Muscle layer of colon (tissue), 2 donors: ENCODE results near the gene HBEGF.

Source experiments
- H3K27ac ChIP-seq: one replicate; pipeline ENCODE4 v1.7.0; 2013; ENCODE audit warnings: low read depth, mild to moderate bottlenecking, low read length, moderate library complexity
- H3K27me3 ChIP-seq, 2 donors: one replicate each; pipeline ENCODE4 v1.7.0; 2013; ENCODE audit warnings: low read length in 2 of 2, mild to moderate bottlenecking in 2 of 2; ENCODE audit not compliant: insufficient read depth in 2 of 2, control insufficient read depth in 1 of 2
- H3K36me3 ChIP-seq: one replicate; pipeline ENCODE4 v1.7.0; 2013; ENCODE audit warnings: mild to moderate bottlenecking, low read length; ENCODE audit not compliant: insufficient read depth
- H3K4me1 ChIP-seq: one replicate; pipeline ENCODE4 v1.7.0; 2013; ENCODE audit warnings: mild to moderate bottlenecking, low read length; ENCODE audit not compliant: insufficient read depth
- H3K4me3 ChIP-seq, 2 donors: one replicate each; pipeline ENCODE4 v1.7.0; 2013; ENCODE audit warnings: low read length in 2 of 2, low read depth in 1 of 2, mild to moderate bottlenecking in 1 of 2, moderate library complexity in 1 of 2
- H3K9ac ChIP-seq: one replicate; pipeline ENCODE4 v1.7.0; 2013; ENCODE audit warnings: low read length
- H3K9me3 ChIP-seq: one replicate; pipeline ENCODE4 v1.7.0; 2013; ENCODE audit warnings: mild to moderate bottlenecking, low read length
- donor health status: abdominal sarcoma.
- donor health status: Adenocarcinoma of cecum.

HBEGF gene

GRCh38 chr5:140367256-140368013, 21.0 kb upstream of the HBEGF start:
- no peak overlapping the region for H3K4me3 ChIP-seq
- H3K9me3 ChIP-seq, result no peaks in the 10 kb centered on the region
- no peaks in the 10 kb centered on the region for H3K27me3 ChIP-seq
- H3K4me1 ChIP-seq, result peaks cover under 1% of the 10 kb centered on the region
- no peak overlapping the region for H3K27ac ChIP-seq
- no peak overlapping the region for H3K9ac ChIP-seq
- no peaks in the 10 kb centered on the region for H3K36me3 ChIP-seq

- Histone ChIP-seq H3K36me3 (no peaks in the 10 kb centered on the region), H3K27ac (no peak overlapping the region), H3K9ac (no peak overlapping the region), H3K9me3 (no peaks in the 10 kb centered on the region), H3K27me3 (no peaks in the 10 kb centered on the region), H3K4me1 (no peaks in the 10 kb centered on the region), H3K4me3 (no peak overlapping the region)
Measured at GRCh38 chr5:140366589-140367255, 20.3 kb upstream of the HBEGF start.

- Histone ChIP-seq H3K4me3 (no peak overlapping the region), H3K27me3 (no peaks in the 10 kb centered on the region), H3K4me1 (no peaks in the 10 kb centered on the region), H3K9ac (no peak overlapping the region), H3K9me3 (no peaks in the 10 kb centered on the region), H3K36me3 (no peaks in the 10 kb centered on the region), H3K27ac (no peak overlapping the region)
Measured at GRCh38 chr5:140365941-140366340, 19.5 kb upstream of the HBEGF start.

DNA sequence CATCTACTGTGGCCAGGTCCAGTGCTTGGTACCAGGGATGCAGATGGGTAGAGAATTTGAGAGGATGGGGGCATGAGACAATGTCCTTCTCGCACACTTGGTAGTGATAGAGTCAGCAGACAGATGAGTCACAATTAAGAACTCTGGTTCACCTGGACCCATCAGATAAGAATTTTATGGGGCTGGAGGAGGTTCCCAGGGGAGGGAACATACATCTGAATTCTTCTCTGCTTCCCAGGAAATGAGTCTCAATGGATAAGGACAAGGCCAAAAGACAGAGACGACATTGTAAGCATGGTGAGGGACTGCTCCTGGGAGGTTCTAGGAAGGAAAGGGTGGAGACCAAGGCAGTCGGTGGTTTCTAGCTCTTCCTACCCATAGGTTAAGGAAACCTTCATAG, 18.9 kb upstream of the HBEGF start:
- Histone ChIP-seq H3K4me3 (no peak overlapping the region), H3K27ac (no peak overlapping the region), H3K4me1 (no peaks in the 10 kb centered on the region), H3K9me3 (no peaks in the 10 kb centered on the region), H3K27me3 (no peaks in the 10 kb centered on the region), H3K9ac (no peak overlapping the region), H3K36me3 (no peaks in the 10 kb centered on the region)

DNA sequence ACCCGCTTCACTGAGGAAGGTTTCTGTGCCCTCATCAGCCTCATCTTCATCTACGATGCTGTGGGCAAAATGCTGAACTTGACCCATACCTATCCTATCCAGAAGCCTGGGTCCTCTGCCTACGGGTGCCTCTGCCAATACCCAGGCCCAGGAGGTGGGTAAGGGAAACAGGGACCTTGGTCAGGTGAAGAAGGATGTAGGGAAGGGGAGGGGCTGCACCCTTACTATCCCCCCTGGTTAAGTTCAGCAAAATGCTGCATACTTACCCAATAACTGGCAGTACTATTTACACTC, 18.0 kb upstream of the HBEGF start:
- H3K9ac ChIP-seq, result no peak overlapping the region
- H3K27me3 ChIP-seq, result no peaks in the 10 kb centered on the region
- H3K36me3 ChIP-seq, result no peaks in the 10 kb centered on the region
- no peak overlapping the region for H3K27ac ChIP-seq
- H3K4me3 ChIP-seq, result no peak overlapping the region
- no peaks in the 10 kb centered on the region for H3K9me3 ChIP-seq
- no peaks in the 10 kb centered on the region for H3K4me1 ChIP-seq

DNA sequence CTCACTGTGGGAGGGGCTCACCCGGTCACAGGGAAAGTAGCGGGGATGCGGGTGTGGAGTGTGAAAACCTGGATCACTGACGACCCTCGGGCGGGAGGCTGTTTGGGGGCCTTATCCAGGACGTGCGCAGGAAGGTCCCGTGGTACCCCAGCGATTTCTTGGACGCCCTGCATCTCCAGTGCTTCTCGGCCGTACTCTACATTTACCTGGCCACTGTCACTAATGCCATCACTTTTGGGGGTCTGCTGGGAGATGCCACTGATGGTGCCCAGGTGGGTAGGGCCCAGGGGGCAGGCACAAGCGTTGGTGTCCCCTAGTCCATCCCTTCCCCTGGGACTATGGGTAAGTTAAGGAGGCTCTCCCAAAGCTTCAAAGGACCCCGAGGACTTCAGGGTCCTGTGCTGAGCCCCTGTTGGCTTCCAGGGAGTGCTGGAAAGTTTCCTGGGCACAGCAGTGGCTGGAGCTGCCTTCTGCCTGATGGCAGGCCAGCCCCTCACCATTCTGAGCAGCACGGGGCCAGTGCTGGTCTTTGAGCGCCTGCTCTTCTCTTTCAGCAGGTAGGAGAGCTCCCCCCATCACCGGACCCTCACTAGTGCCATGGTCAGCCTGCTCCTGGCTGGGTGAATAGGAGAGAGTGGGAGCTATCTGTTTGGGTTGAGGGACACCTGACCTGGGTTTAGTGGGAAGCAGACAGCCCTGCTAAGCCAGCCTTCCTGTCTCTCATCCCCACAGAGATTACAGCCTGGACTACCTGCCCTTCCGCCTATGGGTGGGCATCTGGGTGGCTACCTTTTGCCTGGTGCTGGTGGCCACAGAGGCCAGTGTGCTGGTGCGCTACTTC, 17.4 kb upstream of the HBEGF start:
- no peaks in the 10 kb centered on the region for H3K4me1 ChIP-seq
- H3K27ac ChIP-seq, result no peak overlapping the region
- peak overlapping the region; percentile 31 to 38 for H3K4me3 ChIP-seq
- H3K9ac ChIP-seq, result no peak overlapping the region
- H3K9me3 ChIP-seq, result no peaks in the 10 kb centered on the region
- no peaks in the 10 kb centered on the region for H3K36me3 ChIP-seq
- no peaks in the 10 kb centered on the region for H3K27me3 ChIP-seq

DNA sequence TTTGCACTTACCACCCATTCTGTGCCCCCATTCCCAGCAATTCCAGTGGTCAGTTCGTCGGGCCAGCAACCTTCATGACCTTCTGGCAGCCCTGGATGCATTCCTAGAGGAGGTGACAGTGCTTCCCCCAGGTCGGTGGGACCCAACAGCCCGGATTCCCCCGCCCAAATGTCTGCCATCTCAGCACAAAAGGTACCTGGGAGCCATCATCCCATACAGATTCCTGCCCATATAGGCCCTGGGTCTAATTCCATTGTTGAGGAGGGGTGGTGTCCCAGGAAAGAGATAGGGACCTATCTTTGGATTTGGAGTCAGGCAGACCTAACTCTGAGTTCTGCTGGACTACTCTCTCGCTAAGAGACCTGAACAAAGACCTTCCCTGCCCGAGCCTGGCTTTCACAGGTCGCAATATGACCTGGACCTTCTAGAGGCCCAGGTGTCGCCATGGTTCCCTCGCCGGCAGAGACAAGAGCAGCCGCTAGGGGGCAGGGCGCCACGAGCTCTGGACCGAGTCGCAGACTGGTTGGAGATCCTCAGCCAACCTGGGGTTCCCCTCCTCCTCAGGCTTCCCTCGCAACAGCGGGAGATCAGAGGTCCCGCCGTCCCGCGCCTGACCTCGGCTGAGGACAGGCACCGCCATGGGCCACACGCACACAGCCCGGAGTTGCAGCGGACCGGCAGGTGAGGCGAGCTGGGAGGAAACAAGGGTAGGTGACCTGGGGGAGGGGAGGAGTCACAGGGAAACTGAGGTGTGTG, 16.6 kb upstream of the HBEGF start:
- no peaks in the 10 kb centered on the region for H3K36me3 ChIP-seq
- H3K4me1 ChIP-seq, result no peaks in the 10 kb centered on the region
- H3K27me3 ChIP-seq, result no peaks in the 10 kb centered on the region
- no peaks in the 10 kb centered on the region for H3K9me3 ChIP-seq
- no peak overlapping the region for H3K9ac ChIP-seq
- H3K27ac ChIP-seq, result no peak overlapping the region
- peak overlapping the region; percentile 31 to 38 for H3K4me3 ChIP-seq

GRCh38 chr5:140362311-140362710, 15.9 kb upstream of the HBEGF start:
- peaks cover 7% of the 10 kb centered on the region for H3K4me1 ChIP-seq
- no peaks in the 10 kb centered on the region for H3K9me3 ChIP-seq
- H3K4me3 ChIP-seq, result no peak overlapping the region
- no peak overlapping the region for H3K9ac ChIP-seq
- H3K27me3 ChIP-seq, result no peaks in the 10 kb centered on the region
- no peak overlapping the region for H3K27ac ChIP-seq
- H3K36me3 ChIP-seq, result no peaks in the 10 kb centered on the region

DNA sequence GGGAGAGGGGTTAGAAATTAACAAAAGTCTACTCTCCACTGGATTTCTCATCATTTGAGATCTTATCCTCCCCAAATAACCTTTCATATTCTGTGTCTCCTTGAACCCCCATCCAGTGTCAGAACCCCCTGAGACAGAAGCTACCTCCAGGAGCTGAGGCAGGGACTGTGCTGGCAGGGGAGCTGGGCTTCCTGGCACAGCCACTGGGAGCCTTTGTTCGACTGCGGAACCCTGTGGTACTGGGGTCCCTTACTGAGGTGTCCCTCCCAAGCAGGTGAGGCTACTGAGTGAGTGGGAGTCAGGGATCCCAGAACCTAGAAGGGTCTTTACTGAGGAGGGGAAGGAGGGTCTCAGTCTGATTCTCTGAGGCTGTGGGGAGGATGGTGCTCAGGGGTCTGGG, 15.5 kb upstream of the HBEGF start:
- Histone ChIP-seq H3K27ac (no peak overlapping the region), H3K9me3 (no peaks in the 10 kb centered on the region), H3K9ac (no peak overlapping the region)

GRCh38 chr5:140360681-140361479, 14.5 kb upstream of the HBEGF start:
- Histone ChIP-seq H3K9ac (no peak overlapping the region), H3K27ac (no peak overlapping the region), H3K4me3 (no peak overlapping the region), H3K36me3 (no peaks in the 10 kb centered on the region), H3K4me1 (peaks cover 11% of the 10 kb centered on the region), H3K9me3 (no peaks in the 10 kb centered on the region), H3K27me3 (no peaks in the 10 kb centered on the region)

More for the DNA sequence above, 15.5 kb upstream of the HBEGF start:
- Histone ChIP-seq H3K4me3 (no peak overlapping the region), H3K4me1 (peaks cover 11% of the 10 kb centered on the region), H3K27me3 (no peaks in the 10 kb centered on the region), H3K36me3 (no peaks in the 10 kb centered on the region)
